Renal pelvis (tissue), 12 donors: ENCODE measurements around the gene UBE2Q2. TPM values are rescaled to one million over a fixed set of nuclear protein-coding genes. Genes with fewer than 3 reads are reported as not detected.
"Not testable (repeated sequence)": the region's sequence is repeated elsewhere in the genome, so short reads cannot be mapped to it uniquely, and the experiment has no call there.

Experiments
- DNase-seq: peaks from one replicate; pipeline ENCODE4 v3.0.0-alpha.2; 2013
- long read RNA-seq, 16 experiments: transcript quantifications; one replicate each; lab custom pipeline, GENCODE V29; 2026
- polyA plus RNA-seq, 3 donors: library from polyadenylated mRNA; unstranded; fragments of 120-200 nt; gene quantifications; one replicate each; pipeline ENCODE4 v1.2.1, GENCODE V29; 2013; ENCODE audit not compliant: insufficient read length in 3 of 3

Gene UBE2Q2
- polyA plus RNA-seq, result 10 to 100 TPM; 40.8 to 44.8 (median 43.4) TPM
- long read RNA-seq, donor 1, transcript UBE2Q2-201 (13 exons, 3,130 nt), result major isoform, 6 of 12 reads
- long read RNA-seq, donor 1, partial matches to known transcripts, result 6 of 12 reads
- long read RNA-seq, donor 1, other reads (novel, unspliced or antisense), result 0 of 12 reads
- long read RNA-seq, donor 2, transcript UBE2Q2-201 (13 exons, 3,130 nt), result major isoform, 9 of 12 reads
- long read RNA-seq, donor 2, partial matches to known transcripts, result 0 of 12 reads
- long read RNA-seq, donor 2, other reads (novel, unspliced or antisense), result 0 of 12 reads
- long read RNA-seq, donor 3, transcript UBE2Q2-201 (13 exons, 3,130 nt), result major isoform, 7 of 9 reads
- long read RNA-seq, donor 3, partial matches to known transcripts, result 0 of 9 reads
- long read RNA-seq, donor 3, other reads (novel, unspliced or antisense), result 0 of 9 reads
- long read RNA-seq, donor 4, partial matches to known transcripts, result 0 of 2 reads
- long read RNA-seq, donor 4, other reads (novel, unspliced or antisense), result 0 of 2 reads
- long read RNA-seq, donor 5, partial matches to known transcripts, result 5 of 6 reads
- long read RNA-seq, donor 5, other reads (novel, unspliced or antisense), result 0 of 6 reads
- long read RNA-seq, donor 6, partial matches to known transcripts, result 0 of 6 reads
- long read RNA-seq, donor 6, other reads (novel, unspliced or antisense), result 0 of 6 reads
- long read RNA-seq, donor 7, transcript UBE2Q2-201 (13 exons, 3,130 nt), result major isoform, 7 of 17 reads
- long read RNA-seq, donor 7, partial matches to known transcripts, result 7 of 17 reads
- long read RNA-seq, donor 7, other reads (novel, unspliced or antisense), result 0 of 17 reads
- long read RNA-seq, donor 8, partial matches to known transcripts, result 0 of 2 reads
- long read RNA-seq, donor 8, other reads (novel, unspliced or antisense), result 0 of 2 reads
- long read RNA-seq, donor 9, transcript UBE2Q2-201 (13 exons, 3,130 nt), result major isoform, 5 of 9 reads
- long read RNA-seq, donor 9, partial matches to known transcripts, result 0 of 9 reads
- long read RNA-seq, donor 9, other reads (novel, unspliced or antisense), result 0 of 9 reads
- long read RNA-seq, donor 10, partial matches to known transcripts, result 11 of 12 reads
- long read RNA-seq, donor 10, other reads (novel, unspliced or antisense), result 0 of 12 reads
- long read RNA-seq, donor 11, transcript UBE2Q2-201 (13 exons, 3,130 nt), result major isoform, 6 of 13 reads
- long read RNA-seq, donor 11, partial matches to known transcripts, result 6 of 13 reads
- long read RNA-seq, donor 11, other reads (novel, unspliced or antisense), result 0 of 13 reads
- long read RNA-seq, donor 12, transcript UBE2Q2-208 (12 exons, 2,969 nt), result minor isoform, 5 of 15 reads
- long read RNA-seq, donor 12, transcript UBE2Q2-201 (13 exons, 3,130 nt), result major isoform, 10 of 15 reads
- long read RNA-seq, donor 12, partial matches to known transcripts, result 0 of 15 reads
- long read RNA-seq, donor 12, other reads (novel, unspliced or antisense), result 0 of 15 reads
- long read RNA-seq, donor 13, partial matches to known transcripts, result 0 of 2 reads
- long read RNA-seq, donor 13, other reads (novel, unspliced or antisense), result 0 of 2 reads
- long read RNA-seq, donor 14, result 0 reads
- long read RNA-seq, donor 15, result 0 reads
- long read RNA-seq, donor 16, partial matches to known transcripts, result 0 of 4 reads
- long read RNA-seq, donor 16, other reads (novel, unspliced or antisense), result 0 of 4 reads

DNA sequence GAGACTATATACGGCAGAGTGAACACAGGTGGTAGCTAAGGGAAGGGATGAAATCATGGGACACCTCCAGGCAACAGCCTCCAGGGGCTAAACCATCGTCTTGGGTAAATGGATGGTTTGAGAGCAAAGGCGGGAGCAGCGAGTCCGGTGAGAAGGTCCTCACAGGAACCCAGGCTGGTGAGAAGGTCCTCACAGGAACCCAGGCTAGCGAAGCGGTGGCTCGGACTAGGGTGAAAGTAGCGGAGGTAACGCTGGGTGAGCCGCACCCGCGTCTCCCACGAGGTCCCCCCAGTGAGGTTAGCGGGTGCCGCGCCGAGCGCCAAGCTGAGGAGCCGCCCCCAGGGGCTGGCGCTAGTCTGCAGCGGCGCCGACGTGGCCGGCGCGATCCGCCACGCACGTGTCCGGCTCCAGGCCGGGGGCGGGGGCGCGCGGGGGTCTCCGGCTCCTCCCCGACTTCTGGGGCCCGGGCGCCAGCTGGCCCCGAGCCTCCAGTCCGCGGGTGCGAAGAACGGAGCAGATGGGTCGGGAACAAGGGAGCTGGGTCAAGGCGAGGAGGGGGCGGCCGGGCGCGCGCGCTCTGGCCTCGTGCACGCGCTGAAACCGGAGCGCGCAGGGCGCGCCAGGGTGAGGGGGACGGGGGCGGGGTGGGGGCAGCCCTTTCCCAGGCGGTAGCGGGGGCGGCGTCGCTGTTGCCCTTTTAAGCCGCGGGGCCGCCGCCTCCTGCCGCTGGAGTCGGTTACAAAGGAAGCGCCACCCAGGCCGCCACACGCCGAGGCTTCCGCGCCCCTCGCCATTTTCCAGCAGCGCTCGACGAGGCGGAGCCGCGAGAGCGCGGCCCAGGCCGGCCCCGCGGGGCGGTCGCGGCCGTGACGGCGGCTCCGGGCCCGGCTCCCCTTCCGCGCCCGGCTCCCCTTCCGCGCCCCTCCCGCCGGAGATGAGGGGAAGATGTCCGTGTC is at the start of gene UBE2Q2:
Gene UBE2Q2, plus strand, starts transcription at position 726 of the 956 bp plus-strand sequence. Its CDS starts 220 bp downstream, at position 946.
- peak; percentile 65 for DNase-seq

DNA sequence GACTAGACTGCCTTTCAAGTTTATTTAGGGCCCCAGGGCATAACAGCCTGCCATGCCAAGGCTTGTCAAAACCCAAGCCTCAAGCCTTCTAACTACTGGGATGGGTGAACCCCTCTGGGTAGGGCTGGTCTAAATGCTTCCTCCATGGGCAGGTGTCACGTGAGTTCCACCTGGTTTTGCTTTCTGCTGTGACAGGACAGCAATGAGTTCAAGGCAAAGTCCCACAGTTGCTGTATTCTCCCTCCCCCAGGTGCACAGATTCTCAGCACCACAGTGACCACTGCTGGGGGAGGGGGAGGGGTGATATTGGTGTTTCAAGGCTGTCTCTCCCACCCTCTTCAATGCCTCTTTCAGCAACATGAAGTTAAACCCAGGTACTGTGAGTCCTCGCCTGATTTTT is 46.9 kb upstream of the UBE2Q2 start:
- no peak for DNase-seq

DNA sequence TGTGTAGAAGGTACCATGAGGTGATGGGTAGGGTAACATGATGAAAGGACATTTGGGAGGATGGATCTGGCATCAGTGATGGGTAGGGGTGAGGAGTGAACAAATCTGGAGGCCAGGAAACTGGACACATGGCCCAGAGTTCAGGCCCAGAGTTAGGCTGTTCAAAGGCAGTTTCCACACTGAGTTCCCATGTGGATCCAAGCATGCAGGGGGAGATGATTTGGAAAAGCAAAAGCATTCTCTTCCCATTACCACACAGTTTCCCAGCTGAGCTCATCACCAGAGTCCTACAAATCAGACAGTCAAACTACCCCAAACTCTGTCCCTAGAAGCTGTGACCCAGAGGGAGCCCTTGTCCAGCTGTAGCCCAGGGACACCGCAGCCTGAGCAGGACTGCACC is 46.1 kb upstream of the UBE2Q2 start:
- not testable (repeated sequence) for DNase-seq

DNA sequence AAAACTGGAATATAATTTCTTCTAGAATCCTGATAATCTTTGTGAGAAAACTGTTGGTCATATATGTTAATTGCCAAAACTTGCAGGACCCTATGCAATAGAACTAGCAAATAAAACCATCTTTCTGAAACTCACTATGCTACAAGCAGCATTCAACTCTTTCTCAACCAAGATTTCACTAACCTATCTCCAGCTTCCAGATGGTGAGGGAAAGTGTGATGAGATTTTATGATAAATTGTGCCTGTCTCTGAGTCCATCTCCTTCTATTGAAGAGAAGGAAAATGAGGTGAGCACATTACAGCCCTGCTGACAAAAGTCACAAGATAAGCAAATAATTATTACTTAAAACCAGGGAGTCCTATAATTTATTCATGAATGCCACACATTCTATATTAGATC is 44.1 kb upstream of the UBE2Q2 start:
- no peak for DNase-seq

DNA sequence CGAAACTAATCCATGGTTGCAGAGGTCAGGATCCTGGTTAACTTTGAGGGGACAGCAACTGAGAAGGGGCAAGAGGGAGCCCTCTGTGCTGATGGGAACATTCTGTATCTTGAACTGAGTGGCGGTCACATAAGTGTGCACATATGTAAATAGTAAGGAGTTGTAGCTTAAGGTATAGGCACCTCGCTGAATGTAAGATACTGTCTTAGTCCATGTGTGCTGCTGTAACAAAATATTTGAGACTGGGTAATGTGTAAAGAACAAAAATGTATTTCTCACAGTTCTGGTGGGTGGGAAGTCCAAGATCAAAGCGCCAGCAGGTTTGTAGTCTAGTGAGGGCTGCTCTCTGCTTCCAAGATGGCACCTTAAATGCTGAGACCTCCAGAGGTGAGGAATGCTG is 42.8 kb upstream of the UBE2Q2 start:
- DNase-seq, result not testable (repeated sequence)

DNA sequence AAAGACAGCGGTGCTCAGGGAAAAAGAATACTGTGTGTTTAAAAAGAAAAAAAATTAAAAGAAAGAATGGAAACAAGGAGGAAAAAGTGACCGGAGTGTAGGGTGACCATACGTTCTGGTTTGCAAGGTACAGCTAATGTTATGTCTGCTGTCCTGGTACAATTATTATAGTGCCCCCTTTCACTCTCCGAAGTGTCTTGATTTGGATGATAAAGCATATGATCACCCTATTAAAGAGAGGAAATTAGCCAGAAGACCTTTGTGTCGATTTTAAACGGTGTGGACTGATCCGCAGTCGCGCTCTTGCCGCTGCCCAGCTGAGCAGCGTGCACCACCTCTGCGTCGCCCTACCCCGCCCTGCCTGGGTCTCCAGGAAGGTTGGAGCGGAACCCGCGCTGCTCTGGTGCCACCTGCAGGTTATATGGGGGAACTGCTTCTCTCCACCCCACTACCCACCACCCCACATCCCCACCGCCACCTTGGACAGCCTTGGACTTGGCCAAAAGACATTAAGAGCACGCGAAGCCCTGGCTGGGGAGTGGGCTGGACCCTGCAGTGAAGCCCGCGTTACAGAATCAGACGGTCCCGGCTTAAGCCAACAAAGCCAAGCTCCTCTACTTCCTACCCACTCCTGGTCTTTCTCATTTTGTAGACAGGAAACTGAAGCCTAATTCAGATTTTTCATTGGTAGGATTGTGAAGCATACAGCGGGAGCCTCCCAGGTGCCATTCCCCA is 41.2 kb upstream of the UBE2Q2 start:
- DNase-seq, result peak; percentile 75

DNA sequence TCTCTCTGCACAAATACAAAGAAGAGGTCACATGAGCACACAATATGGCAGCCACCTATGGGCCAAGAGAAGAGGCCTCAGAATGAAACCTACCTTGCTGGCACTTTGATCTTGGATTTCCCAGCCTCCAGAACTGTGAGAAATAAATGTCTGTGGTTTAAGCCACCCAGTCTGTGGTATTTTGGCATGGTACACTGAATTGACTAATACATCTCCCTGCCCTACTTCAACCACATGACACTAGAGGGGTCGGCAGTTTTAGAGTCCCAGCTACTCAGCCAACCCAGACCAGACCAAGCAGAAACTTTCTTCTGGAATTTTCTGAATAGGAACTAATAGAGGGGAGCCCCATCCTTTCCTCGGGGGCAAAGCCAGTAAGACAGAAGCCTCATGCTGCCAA is 35.8 kb upstream of the UBE2Q2 start:
- DNase-seq, result not testable (repeated sequence)

DNA sequence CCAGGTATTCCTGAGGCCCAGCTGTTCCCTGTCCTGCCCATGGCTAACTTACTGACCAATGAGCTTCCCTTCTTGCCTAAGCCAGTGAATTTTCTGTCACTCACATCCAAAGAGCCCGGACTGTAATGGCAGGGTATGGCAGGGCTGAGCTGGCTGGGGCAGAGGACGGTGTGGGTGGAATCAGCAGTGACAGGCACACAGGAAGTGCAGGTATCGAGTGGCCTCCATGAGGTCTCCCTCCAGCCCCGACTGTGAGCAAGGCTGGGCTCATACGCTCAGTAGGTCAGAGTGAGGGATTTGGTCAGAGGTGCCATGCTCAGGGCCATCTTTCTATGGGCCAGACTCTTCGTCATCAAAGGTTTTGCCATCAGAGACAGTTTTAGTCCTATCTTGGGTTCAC is 35.2 kb upstream of the UBE2Q2 start:
- not testable (repeated sequence) for DNase-seq

DNA sequence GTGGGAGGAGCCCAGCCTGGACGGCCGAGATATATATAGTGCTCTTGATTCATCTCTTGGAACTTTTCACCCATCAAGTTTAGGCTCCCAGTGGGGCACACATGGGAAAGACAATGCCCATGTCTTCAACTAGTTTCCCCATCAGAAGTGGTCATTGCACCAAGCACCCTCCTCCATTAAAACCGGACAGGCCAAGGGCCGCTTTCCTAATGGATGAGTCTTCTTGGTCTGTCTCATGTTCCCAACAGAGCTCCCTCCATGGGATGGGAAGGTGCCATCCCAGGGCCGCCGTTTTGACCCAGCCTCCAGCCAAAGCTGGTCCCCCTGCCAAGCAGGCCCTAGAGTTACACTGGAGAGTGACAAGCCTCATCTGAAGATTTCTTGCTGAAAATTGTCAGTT is 34.7 kb upstream of the UBE2Q2 start:
- DNase-seq, result no peak

DNA sequence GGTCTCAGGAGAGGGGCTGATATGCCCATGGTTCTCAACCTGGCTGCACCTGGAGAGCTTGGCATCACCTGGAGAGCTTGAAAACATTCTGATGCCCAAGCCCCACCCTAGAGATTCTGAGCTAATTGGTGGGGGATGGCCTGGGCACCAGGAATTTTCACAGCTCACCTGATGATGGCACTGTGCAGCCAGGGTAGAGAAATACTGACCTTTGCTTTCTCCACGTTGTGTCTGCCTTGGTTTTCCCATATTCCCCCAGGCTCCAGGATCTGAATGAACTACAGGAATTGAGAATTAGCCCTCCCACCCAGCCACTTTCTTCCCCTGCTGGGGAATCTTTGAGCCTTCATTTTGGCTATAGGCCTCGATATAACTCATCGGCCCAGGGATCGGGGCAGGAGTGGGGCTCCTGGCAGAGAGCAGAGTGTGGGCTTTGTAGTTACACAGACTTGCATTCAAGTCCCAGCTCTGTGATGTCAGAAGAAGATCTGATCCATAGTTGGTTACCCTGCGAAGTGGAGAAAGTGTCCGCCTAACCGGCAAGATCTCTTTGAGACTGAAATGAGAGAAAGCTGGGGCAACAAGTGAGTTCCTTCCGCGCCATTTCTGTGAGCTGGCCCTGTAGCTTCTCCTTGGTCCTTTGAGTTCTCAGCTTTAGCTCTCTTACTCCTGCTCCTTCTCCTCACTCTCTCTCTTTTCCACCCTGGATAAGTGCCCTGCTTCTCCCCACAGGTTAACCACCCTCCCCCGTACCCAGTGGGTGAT is 33.1 kb upstream of the UBE2Q2 start:
- no peak for DNase-seq

DNA sequence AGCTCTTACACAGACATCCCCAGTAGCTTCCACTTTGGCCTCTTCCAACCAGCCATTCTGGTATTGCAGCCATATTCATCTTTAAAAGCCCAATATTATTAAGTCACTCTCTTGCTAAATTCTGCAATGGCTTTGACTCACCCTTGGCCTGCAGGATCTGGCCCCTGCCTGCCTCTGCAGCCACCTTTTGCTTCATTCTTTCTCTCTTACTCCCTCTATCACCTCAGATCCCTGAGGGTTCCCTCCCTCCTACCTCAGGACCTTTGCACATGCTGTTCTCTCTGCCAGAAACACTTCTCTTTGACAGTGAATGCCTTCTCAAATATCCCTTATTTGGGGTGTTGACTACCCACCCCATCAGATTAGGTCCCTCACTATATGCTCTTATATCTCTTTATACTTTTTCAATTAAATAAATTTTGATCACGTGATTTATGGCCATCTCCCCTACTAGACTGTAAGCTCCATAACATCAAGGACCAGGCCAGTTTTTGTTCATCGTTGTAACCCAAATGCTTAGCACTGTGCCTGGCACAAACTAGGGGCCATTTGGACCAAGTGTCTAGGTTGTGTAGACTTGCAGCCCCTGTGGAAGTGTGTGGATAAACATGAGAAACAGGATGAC is 32.3 kb upstream of the UBE2Q2 start:
- no peak for DNase-seq

DNA sequence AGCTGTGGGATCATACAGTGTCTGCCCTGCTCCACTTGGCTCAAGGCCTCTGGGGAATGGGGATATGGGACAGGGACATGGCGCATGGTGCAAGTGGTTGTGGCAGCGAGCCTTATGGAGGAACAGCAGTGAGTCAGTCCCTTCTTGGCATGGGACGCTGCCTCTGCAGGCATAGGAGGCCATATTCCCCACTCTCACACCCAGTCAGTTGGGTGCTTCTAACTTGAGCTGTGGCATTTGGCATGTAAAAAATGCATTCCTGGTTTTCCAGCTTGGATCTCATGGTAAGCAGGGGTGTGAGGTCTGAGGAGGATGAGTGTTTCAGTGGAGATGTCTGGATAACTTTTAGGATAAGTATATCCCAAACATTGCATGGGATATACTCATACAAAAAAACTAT is 31.6 kb upstream of the UBE2Q2 start:
- no peak for DNase-seq

DNA sequence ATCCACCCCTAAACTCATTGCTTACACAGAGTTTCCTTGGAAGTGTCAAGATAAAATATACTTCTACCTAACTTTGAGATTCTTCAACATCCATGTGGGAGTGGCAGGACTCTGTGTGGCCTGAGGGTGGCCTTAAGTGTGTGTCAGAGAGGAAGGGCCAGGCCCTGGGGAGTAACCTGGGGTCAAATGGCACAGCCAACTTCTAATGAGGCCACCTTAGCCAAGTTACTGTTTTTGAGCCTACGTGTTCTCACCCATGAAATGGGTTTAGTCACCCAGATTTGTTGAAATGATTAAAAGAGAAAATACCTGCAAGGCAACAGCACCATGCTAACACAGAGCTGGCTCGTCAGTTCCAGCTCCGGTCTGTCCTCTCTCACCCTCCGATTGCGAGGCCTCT is 28.5 kb upstream of the UBE2Q2 start:
- no peak for DNase-seq

DNA sequence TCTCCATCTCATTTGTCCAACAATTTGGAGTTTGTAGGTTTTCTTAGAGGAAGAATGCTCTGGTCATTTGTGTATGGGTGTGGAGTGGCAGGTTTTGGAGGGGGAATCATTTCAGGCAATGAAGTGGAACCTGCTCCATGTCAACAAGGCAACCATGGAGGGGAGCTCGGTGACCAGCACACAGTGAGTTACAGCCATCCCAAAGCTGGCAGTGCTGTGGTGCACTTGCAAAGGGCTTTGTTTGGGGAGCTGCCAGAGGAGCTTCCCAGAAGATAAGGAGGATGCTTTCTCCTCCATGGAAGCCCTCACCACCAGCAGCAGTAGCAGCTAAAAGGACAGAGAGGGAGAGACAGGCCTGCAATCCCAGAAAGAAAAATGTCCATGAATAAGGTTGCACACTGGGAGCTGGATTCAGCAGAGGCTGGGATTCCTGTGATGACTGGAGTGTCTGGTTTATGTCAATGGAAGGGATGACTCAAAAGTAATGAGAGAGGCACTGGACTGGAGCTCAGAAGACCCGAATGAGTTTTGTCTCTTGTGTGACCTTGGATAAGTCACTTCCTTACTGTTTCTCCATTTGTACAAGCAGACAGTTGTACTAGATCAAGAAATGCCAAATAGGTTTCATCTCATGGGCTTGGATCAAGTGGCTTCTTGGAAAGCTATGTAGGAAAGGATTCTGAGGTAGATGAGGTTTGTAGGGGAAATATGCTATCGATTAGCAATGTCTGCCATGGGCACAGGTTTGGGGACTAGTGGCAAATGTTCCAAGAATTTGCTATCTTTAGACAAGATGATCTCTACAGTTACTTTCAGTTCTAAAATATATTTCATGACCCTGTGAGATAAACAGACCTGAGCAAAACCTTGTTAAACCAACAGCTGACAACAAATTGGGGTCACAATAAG is 27.2 kb upstream of the UBE2Q2 start:
- DNase-seq, result no peak

DNA sequence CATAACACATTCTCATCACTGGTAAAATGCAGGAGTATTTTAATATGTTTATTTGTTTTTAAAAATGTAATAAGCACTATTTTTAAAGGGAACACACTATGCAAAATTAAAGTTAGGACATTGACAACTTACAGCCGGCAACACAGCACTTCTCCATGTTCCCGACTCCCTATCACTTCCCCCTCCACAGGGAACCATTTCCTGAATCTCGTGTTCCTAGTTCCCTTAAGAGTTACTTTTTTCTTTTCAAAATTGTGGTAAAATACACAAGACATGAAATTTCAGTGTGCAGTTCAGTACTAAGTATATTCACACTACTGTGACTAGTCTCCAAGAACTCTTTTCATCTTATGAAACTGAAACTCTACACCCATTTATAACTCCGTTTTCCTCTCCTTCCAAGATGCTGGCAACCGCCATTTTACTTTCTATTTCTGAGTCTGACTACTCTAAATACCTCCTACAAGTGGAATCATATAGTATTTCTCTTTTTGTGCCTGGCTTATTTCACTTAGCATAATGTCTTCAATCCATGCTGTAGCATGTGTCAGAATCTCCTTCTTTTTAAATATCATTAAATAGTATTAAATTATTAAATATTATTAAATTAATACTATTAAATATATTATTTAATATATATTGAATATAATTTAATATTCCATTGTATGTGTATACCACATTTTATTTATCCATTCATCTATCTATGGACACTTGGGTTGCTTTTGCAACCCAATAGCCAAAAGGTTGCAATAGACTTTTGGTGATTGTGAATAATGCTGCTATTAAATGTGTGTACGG is 25.9 kb upstream of the UBE2Q2 start:
- no peak for DNase-seq

DNA sequence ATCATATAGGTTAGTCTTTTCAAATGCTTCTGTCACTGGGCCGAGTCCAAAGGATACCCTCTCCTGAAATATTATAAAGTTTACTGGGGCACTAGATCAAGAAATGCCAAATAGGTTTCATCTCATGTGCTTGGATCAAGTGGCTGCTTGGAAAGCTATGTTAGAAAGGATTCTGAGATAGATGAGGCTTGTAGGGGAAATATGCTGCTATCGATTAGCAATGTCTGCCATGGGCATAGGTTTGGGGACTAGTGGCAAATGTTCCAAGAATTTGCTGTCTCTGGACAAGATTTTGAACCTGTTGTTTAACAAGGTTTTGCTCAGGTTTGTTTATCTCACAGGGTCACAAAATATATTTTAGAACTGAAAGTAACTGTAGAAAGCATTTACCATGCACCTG is 23.0 kb upstream of the UBE2Q2 start:
- DNase-seq, result no peak
